ENCODE data around the gene PTX3. TPM values are rescaled to one million over a fixed set of nuclear protein-coding genes. Genes with fewer than 3 reads are reported as not detected.

Gene PTX3
- total RNA-seq = 219 and 387 TPM in 2 replicates

DNA sequence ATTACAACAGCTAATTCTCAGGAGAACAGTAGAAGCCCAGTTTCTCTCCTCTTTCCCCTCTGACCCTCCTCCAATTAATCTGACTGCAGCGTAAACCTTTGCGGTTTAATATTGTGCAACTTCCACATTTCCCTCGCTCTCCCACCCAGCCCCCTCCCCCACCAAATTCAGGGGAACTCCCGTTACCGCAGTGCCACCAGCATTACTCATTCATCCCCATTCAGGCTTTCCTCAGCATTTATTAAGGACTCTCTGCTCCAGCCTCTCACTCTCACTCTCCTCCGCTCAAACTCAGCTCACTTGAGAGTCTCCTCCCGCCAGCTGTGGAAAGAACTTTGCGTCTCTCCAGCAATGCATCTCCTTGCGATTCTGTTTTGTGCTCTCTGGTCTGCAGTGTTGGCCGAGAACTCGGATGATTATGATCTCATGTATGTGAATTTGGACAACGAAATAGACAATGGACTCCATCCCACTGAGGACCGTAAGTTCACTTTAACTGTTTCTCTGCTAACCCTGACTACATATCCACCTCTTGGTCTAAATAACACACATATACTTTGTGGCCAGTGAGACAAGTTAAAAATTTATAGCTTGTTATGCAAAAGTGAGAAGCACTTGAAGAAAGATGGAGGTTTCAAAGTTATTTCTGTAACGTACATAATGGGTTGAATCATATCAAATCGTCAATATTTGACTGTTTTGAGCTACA is at the start of gene PTX3:
TSS of gene PTX3 (plus strand) at position 268 of the 709 bp plus-strand sequence. CDS start at position 352, 84 bp downstream.
- DNase-seq (ENCODE audit: low read depth in 2 of 2) = peak; percentile 70 to 88

DNA sequence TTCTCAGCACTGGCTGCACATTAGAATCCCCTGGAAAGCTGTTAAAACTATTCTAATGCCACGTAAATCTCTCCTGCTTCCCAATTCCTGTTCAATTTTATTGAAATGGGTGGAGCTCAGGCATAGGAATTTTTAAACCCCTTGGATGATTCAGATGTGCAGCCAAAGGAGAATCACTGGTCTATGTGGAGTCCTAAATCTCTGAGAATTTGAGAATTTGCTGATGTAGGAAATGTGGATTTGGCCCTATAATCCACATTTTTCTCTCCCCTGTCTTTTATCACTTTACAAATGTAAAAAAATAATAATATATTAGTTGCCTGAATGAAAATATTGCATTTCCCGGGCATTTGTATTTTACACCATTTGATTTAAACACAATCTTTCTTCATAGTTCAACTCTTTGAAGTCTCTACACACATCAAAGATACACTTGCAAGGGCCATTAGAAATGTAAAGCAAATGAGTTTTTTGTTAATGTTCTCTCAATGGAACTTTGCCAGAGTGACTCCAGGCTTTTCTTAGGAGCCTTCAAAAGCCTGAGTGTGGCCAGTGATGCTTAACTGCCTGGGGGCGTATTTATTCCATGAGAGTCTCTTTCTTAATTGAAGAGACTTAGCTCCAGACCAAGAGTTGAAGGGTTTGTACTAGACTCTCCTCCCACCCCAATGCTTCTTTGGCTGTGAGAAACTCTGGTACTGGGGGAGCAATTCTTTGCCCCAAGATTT is 48.8 kb upstream of the PTX3 start:
- DNase-seq (ENCODE audit: low read depth in 2 of 2) = no peak

DNA sequence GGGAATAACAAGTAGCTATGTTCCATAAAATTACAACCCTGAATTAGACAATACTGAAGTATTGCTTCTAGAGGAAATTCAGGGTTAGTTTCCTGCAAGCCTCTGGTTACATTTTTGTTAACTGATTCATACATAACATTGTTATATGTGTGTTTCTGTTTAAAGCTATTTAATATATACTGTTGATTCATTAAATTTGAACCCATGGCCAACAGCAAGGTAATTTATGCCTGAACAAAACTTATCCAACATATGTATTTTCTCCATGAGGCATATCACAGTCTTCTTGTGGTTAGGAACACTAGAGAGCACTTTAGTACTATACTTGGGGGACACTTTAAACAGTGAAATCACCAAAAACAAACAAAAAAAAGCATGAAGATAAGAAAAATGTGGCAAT is 47.7 kb upstream of the PTX3 start:
- peak in 1 of 2 donors; percentile 41 for DNase-seq (ENCODE audit: low read depth in 2 of 2)

DNA sequence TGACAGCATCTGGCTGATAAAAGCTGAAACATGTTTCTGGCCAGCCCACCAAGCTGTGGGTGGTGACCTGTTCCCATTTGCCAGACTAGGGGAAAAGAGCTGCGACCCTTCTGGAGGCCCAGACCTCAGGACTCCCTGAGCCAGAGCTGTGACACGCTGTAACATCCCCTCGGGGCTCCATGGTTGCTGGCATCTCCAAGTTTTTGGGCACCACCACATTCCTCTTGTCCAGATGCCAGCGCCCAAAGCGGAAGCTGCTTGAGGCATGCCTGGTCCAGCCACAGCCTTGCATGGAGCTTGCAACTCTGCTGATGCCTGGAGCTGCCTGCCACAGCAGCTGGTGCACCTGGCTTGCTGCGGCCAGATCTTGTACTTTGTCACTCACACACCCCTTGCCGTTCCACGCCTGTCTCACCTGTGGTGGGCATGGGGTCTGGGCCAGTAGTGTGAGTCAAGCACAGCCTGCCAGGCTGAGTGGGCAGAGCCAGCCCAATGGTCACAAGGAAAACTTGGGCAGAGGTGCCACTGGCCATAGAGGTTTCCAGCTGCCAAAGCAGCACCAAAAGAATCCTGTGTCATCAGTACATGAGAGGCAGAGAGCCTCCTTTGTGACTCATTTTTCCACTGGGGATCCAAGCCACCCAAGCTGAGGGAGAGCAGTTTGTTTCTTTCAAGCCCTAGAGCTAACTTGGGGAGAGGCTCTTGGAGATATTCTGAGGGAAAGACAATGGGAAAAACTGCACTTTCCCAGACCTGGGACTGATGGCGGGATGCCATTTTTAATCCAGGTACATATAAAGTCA is 45.7 kb upstream of the PTX3 start:
- no peak for DNase-seq (ENCODE audit: low read depth in 2 of 2)

DNA sequence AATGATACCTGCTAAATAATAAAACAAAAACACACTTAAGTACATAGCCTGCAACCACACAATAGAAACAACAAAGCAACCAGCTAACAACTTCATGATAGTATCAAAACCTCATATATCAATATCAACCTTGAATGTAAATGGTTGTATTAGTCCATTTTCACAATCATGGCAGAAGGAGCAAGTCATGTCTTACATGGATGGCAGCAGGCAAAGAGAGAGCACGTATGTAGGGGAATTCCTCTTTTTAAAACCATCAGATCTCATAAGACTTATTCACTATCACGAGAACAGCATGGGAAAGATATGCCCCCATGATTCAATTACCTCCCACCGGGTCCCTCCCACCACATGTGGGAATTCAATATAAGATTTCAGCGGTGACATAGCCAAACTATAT is 44.5 kb upstream of the PTX3 start:
- DNase-seq (ENCODE audit: low read depth in 2 of 2) = no peak

DNA sequence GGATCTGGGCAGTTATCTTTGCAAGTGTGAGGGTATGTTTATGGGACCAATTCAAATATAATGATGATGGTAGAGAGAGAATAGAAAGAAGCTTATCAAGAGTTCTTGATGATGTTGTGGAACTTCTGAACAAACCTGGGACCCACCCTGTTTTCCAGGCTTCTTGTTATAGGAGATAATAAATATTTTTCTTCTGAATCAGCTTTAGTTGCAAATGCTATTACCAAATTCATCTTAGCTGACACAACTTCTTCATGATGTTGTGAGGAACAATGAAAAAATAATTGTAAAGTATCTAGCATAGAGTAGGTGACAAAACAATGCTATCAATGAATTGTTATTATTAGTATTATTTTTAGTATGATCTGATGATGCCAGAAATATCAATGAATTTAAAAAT is 43.5 kb upstream of the PTX3 start:
- DNase-seq (ENCODE audit: low read depth in 2 of 2) = no peak

DNA sequence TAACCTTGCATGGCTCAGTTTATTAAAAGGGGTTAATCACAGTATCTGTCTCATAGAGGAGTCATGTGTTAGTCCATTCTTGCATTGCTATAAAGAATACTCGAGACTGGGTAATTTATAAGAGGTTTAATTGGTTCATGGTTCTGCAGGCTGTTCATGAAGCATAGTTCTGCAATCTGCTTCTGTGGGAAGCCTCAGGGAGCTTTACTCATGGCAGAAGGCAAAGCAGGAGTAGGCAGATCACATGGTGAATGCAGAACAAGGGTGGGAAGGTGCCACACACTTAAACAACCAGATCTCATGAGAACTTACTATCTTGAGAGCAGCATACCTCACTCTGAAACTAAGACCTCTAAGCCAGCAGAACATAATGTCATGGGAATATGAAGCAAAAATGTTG is 42.2 kb upstream of the PTX3 start:
- no peak for DNase-seq (ENCODE audit: low read depth in 2 of 2)

DNA sequence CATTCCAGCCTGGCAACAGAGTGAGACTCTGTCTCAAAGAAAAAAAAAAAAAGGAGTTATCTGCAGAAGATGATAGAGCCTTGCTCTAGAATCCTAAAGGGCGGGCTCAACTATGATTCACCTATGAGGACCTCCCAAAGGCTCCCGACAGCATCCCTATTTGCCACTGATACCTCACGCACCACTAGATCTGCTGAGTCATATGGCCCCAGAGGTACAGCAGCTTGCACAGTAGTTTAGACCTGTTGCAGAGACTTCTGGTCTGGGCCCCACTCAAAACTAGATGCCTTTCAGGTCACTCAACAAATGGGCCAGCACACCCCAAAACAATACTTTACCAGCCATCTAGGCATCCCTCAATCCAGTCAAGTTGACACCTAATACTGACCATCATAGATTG is 38.1 kb upstream of the PTX3 start:
- DNase-seq (ENCODE audit: low read depth in 2 of 2) = no peak

DNA sequence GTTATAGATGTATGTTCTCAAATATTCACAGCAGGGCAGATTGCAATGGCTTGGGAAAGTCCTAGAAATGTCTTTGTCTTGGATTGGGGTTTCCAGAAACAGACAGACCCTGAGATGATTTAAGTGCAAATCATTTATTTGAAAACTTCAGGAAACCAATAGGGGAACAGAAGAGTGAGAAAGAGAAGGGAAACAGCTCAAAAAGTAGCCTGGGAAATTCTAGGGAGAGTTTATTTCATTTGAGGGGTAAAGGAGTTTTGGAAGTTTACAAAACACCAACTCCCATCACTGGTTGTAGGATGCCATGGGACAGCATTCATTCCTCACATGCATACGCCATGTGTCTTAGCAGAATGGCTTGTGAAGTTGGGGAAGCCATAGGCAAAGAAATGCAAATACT is 32.3 kb upstream of the PTX3 start:
- DNase-seq (ENCODE audit: low read depth in 2 of 2) = no peak

DNA sequence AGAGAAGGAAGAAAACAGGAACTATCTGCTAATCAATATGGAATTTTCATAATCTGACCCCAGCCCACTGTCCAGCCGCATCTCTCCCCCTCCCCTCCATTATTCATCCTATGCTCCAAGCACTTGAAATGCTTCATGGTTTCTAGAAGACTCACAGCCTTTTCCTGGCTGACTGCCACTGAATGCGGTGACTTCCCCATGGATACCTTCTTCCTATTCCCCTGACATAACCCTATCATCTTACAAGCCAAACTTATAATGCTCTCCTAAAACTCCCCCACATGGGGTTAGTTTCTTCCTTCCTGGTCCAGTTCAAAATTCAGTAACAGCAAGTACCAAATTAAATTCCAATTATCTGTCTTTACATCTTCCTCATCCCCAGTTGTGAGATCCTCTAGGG is 31.2 kb upstream of the PTX3 start:
- peak in 1 of 2 donors; percentile 39 for DNase-seq (ENCODE audit: low read depth in 2 of 2)

DNA sequence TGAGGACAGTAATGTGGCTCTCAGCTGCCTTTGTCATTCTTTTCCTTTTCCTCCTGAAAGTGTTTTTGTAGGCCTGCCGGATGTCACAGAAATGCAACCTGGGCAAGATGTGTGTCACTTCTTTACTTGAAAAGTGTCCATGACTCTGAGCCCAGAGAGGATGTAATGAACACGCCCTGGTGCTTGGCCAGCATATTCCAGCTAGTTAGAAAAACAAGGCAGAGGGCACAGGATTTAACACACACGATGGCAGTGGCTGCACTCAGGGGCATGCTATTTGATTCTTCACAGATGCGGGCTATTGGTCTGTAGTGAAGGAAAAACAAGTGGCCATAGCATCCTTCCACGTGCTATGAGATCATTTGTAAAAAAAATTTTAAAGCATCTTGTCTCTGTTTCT is 30.3 kb upstream of the PTX3 start:
- DNase-seq (ENCODE audit: low read depth in 2 of 2) = peak; percentile 68 to 74

DNA sequence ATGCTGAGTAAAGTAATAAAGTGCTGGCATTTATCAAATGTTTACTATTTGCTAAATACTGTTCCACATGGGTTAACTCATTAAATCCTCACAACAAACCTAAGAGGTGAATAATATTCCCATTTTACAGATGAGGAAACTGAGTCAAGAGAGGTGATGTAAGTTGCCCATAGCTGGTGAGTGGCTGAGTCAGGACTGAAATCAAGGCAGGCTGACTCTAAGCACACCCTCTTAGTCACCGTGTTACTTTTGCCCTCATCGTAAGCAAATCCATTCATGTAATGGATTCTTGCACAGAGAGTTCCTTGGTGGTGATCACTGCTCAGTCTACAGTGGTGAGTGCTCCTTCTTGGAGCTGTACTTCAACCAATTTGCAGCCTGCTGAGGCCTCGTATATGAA is 28.9 kb upstream of the PTX3 start:
- no peak for DNase-seq (ENCODE audit: low read depth in 2 of 2)

DNA sequence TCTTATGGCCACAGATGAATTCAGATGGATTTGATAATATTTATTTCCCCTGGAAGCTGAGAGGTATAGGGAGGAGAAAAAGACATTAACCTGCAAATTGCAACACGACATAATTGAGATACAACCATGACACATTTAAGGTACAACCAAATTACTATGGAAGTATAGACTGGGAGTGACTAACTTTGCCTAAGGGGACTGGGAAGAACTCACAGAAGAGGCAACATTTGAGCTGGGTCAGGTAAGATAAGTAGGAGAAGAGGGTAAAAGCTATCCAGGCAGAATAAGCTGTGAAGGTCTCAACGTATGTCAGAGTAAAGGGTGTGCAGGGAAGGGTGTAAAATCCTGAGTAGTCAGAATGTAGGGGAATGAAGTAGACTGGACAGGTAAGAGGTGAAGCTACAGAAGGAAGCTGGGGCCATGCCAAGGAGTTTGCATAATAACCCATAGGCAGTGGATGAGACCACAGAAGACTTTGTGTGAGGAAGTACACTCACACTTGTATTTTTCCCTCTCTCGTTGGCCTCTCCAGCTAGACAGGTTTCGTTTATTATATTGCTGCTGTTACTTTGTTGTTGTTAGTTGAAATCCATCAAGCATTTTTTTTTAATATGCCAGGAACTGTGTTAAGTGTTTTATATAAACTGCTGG is 28.0 kb upstream of the PTX3 start:
- no peak for DNase-seq (ENCODE audit: low read depth in 2 of 2)

DNA sequence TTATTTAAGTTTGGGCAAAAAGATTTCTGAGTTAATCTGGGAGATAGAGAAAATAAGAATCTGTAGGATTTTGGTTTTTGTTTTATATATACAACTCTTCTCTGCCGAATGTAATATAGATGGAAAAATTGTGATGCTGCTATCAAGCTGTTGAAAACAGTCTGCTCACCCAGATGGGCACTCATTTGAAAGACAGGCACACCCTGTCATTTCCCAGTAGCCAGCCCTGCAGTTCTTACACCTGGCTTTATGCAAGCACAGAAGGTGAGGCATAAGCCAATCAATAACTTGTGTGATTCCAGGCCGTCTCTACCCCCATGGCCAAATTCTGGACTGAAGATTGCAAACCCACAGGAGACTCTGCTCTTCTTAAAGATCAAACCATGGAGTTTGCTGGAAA is 27.1 kb upstream of the PTX3 start:
- no peak for DNase-seq (ENCODE audit: low read depth in 2 of 2)

DNA sequence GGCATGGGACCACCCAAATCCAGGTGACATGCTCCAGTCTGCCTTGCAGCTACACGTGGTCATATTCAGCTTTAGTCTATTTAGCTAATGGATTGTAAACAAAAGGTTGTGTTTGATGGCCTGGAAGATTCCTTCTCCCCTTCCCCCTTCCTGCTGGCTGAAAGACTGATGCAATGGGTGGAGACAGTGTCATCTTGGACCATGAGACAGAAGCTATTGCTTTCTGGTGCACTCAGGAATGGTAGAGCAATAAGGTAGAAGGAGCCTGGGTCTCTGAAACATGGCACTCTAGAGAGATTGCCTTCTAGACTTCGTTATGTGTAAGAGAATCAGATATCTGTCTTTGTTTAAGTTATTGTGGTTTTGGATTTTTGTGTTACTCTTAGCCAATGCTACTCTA is 25.7 kb upstream of the PTX3 start:
- no peak for DNase-seq (ENCODE audit: low read depth in 2 of 2)

DNA sequence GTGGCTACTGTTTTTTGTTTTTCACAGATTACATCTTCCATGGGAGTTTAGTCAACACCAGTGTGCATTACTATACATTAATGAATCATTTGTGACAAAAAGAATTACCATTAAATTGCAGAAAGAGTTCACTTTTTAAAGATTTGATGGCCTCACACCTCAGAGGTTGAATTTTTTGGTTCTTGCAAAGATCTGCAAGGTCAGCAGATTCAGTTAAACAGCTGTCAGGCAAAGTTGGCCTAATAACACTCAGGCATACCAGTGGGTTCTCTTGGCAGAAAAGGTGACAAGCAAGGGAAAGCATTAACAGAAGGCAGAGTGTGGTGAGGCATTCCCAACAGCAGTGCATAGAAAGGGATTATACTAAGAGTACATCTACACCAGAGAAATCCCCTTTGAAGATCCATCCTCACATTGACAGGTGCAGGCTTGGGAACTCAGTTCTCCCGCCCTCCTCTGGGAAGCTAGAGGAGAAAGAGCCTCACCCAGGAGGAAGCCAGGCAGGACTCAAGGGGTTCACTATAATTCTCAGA is 24.3 kb upstream of the PTX3 start:
- no peak for DNase-seq (ENCODE audit: low read depth in 2 of 2)

DNA sequence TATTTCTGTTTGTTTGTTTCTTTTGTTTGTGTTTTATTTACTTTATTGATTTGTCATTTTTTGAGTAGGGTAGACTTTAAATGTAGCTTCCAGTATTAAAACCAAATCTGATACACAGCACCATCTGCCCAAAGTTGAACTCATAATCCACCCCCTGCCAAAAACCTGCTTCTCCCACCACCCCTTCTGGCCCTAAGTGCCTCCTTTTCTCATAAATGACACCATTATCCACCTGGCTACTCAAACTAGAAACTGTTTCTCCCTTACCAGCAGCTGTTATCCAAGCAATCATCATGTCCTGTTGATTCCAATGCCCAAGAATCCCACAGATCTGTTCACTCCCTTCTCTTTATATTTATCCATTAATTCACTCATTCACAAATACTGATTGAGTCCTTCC is 21.8 kb upstream of the PTX3 start:
- no peak for DNase-seq (ENCODE audit: low read depth in 2 of 2)

DNA sequence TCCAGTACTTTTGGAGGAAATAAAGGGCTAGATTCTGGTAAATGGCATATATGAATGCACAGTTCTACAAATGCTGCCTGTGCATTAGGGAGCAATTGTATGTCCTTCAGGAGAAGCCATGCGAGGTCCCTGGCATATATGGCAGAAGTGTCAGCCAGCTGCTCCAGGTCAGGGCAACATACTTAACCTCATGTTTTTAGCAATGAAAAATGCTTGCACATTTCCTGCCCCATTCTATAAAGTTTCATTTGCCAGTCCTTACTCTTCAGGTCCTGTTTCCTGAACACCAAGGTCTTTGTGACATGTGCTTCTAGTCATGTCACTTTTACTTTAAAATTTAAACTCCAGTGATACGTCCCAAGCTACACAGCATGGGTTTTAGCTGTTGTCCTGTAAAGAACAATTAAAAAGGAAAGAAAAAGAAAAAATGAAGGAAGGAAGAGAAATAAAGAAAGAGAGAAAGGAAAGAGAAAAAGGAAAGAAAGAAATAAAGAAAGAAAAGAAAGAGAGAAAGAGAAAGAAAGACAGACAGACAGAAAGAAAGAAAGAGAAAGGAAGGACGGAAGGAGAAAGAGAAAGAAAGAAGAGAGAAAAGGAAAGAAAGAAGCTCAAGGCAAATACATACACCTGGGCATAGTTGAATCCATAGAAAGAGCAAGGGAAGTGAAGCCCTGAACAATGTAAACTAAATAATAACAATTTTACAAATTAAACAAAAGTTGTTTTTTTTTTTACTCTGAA is 20.1 kb upstream of the PTX3 start:
- peak in 1 of 2 donors; percentile 53 for DNase-seq (ENCODE audit: low read depth in 2 of 2)

DNA sequence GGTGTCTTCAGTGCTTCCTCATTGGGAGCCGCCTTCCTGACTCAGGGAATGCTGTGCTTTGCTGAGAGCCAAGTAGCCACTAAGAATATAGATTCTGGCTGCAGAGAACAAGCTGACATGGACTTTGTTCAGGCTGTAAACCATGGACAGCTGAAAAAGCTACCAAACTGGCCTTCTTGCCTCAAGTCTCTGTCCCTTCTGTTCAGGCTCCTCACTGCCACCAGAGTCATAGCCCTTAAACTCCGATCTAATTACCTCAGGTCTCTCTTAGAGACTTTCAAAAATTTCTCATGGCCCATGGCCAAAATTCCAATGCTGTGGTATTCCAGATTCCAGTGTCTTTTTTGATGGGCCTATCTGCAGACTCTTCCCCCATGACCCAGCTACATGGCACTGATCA is 19.4 kb upstream of the PTX3 start:
- peak in 1 of 2 donors; percentile 55 for DNase-seq (ENCODE audit: low read depth in 2 of 2)

DNA sequence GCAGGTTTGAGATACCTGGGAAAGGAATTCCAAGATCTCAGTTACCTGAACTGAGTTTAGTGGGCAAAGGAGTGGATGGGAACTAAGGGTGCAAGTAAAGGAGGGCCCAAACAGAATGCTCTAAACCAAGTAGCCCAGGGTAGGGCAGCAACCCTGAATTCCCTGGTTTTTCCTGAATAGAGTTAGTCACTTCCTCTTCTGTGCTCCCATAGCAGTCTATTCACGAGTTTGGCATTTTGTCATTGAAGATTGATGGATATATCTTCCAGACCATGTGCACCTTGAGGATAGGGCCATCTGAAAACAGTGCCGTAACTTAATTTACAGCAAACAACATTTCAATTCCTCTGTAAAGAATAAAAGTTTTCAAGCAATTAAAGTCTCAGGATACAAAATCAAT is 18.5 kb upstream of the PTX3 start:
- peak in 1 of 2 donors; percentile 89 for DNase-seq (ENCODE audit: low read depth in 2 of 2)

DNA sequence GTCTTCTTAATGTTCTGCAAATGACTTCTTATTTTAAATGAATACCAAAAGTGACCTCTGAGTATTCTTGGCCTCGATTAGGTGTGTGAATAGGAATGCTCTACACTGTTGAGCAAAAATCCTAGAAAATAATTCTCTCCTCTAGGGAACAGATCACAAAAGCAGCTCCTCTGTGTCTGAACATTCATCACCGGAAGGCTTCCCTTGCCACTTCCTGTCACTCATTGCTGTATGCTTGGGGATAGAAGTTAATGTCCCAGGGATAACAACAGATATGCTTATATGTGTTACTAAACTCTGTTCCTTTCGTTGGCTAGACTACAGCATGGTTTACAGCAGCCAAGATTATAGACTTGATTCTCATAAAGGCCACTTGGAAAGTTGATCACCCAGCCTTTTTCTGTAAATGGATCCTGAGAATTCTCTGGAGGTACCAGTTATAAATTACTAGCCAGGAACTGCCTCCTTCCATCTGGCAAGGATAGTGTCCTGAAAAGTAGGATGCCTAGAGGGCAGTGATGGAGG is 16.0 kb upstream of the PTX3 start:
- DNase-seq (ENCODE audit: low read depth in 2 of 2) = no peak
